HepG2 (cell line): Measurements from ENCODE around the gene ITGB2. TPM values are rescaled to one million over a fixed set of nuclear protein-coding genes. Genes with fewer than 3 reads are reported as not detected.
A peak's percentile ranks its signal among the peaks of the same experiment; 100 is the strongest.

Source experiments
- ATAC-seq: fragments of 200-7000 bp; cut with Tn5 transposase; 3 replicates; pipeline ENCODE4 v1.9.1; 2020; ENCODE audit warnings: mild to moderate bottlenecking, moderate library complexity
- BruUV-seq: library from RNA; stranded (reverse); fragments of 400-500 nt; replicated peaks from 2 replicates; lab custom pipeline; 2021; lab: Mats Ljungman, UMichigan
- CTCF ChIA-PET: fragments of 300-600 bp; formaldehyde crosslinking; extraction: SDS; loops from one replicate; lab custom pipeline; 2021; ENCODE audit warnings: low total read pairs, inconsistent platforms, low intra/inter-chr PET ratio; lab: Yijun Ruan, JAX
- POLR2A ChIA-PET: fragments of 350-600 bp; sonication (Branson Sonifier 250); formaldehyde crosslinking; loops from one replicate; lab custom pipeline; 2020; ENCODE audit warnings: antibody characterized with exemption, inconsistent platforms; lab: Yijun Ruan, JAX
- DNase-seq: peaks from one replicate; pipeline ENCODE4 v3.0.0-alpha.2; 2015; ENCODE audit warnings: low spot score
- FAIRE-seq: peaks from 3 replicates; lab custom pipeline; 2011; peaks lifted over from hg19 to GRCh38; lab: Jason Lieb, UNC
- H2AFZ ChIP-seq: one replicate; pipeline ENCODE4 v1.6.1; 2011; ENCODE audit warnings: low read length, inconsistent platforms
- H3K27ac ChIP-seq: fragments of 300-600 bp; 3 replicates; pipeline ENCODE4 v1.8.0; 2011; ENCODE audit warnings: mixed run types, mild to moderate bottlenecking, mixed read lengths, low read length, inconsistent platforms; ENCODE audit not compliant: insufficient read depth; ENCODE audit errors: extremely low read length
- H3K27me3 ChIP-seq, 2 experiments: fragments of 200-600 bp in 1 of 2; 2 replicates in 1 of 2; 3 replicates in 1 of 2; pipeline versions ENCODE4 v1.6.0 to v1.8.0; 2011; ENCODE audit warnings: low read length in 2 of 2, mild to moderate bottlenecking in 2 of 2, moderate library complexity in 2 of 2, inconsistent platforms in 1 of 2; ENCODE audit not compliant: insufficient read depth in 2 of 2, control insufficient read depth in 1 of 2
- H3K36me3 ChIP-seq, 2 experiments: fragments of 200-600 bp in 1 of 2; replicated peaks in 1 of 2; 2 replicates in 1 of 2; 3 replicates in 1 of 2; pipeline versions ENCODE4 v1.5.1 to v1.8.0; 2011; ENCODE audit warnings: low read length in 2 of 2, inconsistent platforms in 1 of 2; ENCODE audit not compliant: insufficient read depth in 2 of 2, control insufficient read depth in 1 of 2
- H3K4me1 ChIP-seq: 2 replicates; pipeline ENCODE4 v1.5.1; 2012; ENCODE audit warnings: low read length, inconsistent platforms; ENCODE audit not compliant: insufficient read depth
- H3K4me2 ChIP-seq: 2 replicates; pipeline ENCODE4 v1.6.0; 2011; ENCODE audit warnings: low read depth, low read length, inconsistent platforms
- H3K4me3 ChIP-seq, 3 experiments: fragments of 200-600 bp in 1 of 3; sonication (generic), shearing (Covaris generic) in 1 of 3; replicated peaks in 1 of 3; 2 replicates each; pipeline ENCODE4 v1.5.1; 2011 to 2016; ENCODE audit warnings: low read length in 3 of 3, inconsistent platforms in 2 of 3, low read depth in 2 of 3, mild to moderate bottlenecking in 2 of 3, control low read depth in 1 of 3, mixed read lengths in 1 of 3; ENCODE audit not compliant: insufficient read depth in 1 of 3
- H3K79me2 ChIP-seq: one replicate; pipeline ENCODE4 v1.6.1; 2011; ENCODE audit warnings: low read length, inconsistent platforms; ENCODE audit not compliant: insufficient read depth
- H3K9ac ChIP-seq: 2 replicates; pipeline ENCODE4 v1.6.0; 2011; ENCODE audit warnings: mild to moderate bottlenecking, low read depth, low read length, inconsistent platforms; ENCODE audit not compliant: insufficient read depth
- H3K9me3 ChIP-seq: 2 replicates; pipeline ENCODE4 v1.5.1; 2012; ENCODE audit warnings: mild to moderate bottlenecking, low read length
- H4K20me1 ChIP-seq: 2 replicates; pipeline ENCODE4 v1.6.0; 2011; ENCODE audit warnings: inconsistent platforms, mild to moderate bottlenecking, low read length, moderate library complexity; ENCODE audit not compliant: insufficient read depth
- DDIT3 ChIP-seq: sonication (generic); formaldehyde crosslinking; IDR thresholded peaks from 2 replicates; pipeline ENCODE4 v1.4.0; 2020; ENCODE audit warnings: mild to moderate bottlenecking, missing genetic modification reagents
- KDM1A ChIP-seq: IDR thresholded peaks from 2 replicates; pipeline ENCODE4 v1.6.1; 2016; ENCODE audit warnings: missing compliant biosample characterization
- LCORL ChIP-seq, 2 experiments: fragments of 450-650 bp in 1 of 2; sonication (generic) in 1 of 2; formaldehyde crosslinking in 1 of 2; IDR thresholded peaks; 2 replicates each; pipeline versions ENCODE4 v1.5.0 to v1.6.1; 2017 to 2020; ENCODE audit warnings: antibody characterized with exemption in 1 of 2, missing genetic modification reagents in 1 of 2
- NONO ChIP-seq, 2 experiments: fragments of 450-650 bp in 1 of 2; sonication (generic) in 1 of 2; formaldehyde crosslinking in 1 of 2; IDR thresholded peaks in 1 of 2; conservative IDR thresholded peaks in 1 of 2; 2 replicates each; pipeline versions ENCODE4 v1.6.1 to v1.8.0; 2017 to 2022; ENCODE audit warnings: mild to moderate bottlenecking in 1 of 2, missing genetic modification reagents in 1 of 2, moderate library complexity in 1 of 2
- PAWR ChIP-seq: sonication (generic); formaldehyde crosslinking; IDR thresholded peaks from 2 replicates; pipeline ENCODE4 v1.4.0; 2020; ENCODE audit warnings: missing genetic modification reagents, mild to moderate bottlenecking, borderline replicate concordance
- PRMT3 ChIP-seq: sonication (generic); formaldehyde crosslinking; IDR thresholded peaks from 2 replicates; pipeline ENCODE4 v1.8.1; 2022; ENCODE audit warnings: low read depth, mild to moderate bottlenecking, moderate library complexity, missing genetic modification reagents, borderline replicate concordance
- RAD21 ChIP-seq: fragments of 450-650 bp; formaldehyde crosslinking; IDR thresholded peaks from 2 replicates; pipeline ENCODE4 v1.5.0; 2020; ENCODE audit warnings: mild to moderate bottlenecking
- RXRB ChIP-seq: IDR thresholded peaks from 2 replicates; pipeline ENCODE4 v1.6.1; 2016; ENCODE audit warnings: borderline replicate concordance, missing genetic modification reagents, missing compliant biosample characterization
- SIN3A ChIP-seq: IDR thresholded peaks from 2 replicates; pipeline ENCODE4 v1.6.1; 2011; ENCODE audit warnings: low read depth, mild to moderate bottlenecking, control low read depth, low read length, borderline replicate concordance
- SMC3 ChIP-seq: IDR thresholded peaks from 2 replicates; pipeline ENCODE4 v1.6.1; 2011; ENCODE audit warnings: low read length, improper control_type of control experiment
- TFE3 ChIP-seq: IDR thresholded peaks from 2 replicates; pipeline ENCODE4 v1.6.1; 2016
- YEATS2 ChIP-seq: sonication (generic); formaldehyde crosslinking; IDR thresholded peaks from 2 replicates; pipeline ENCODE4 v1.4.0; 2020; ENCODE audit warnings: missing genetic modification reagents, borderline replicate concordance
- ZBTB25 ChIP-seq: IDR thresholded peaks from 2 replicates; pipeline ENCODE4 v1.6.1; 2018; ENCODE audit warnings: missing genetic modification reagents
- ZBTB7B ChIP-seq: sonication (generic); formaldehyde crosslinking; IDR thresholded peaks from 2 replicates; pipeline ENCODE4 v1.4.0; 2020; ENCODE audit warnings: missing genetic modification reagents
- ZKSCAN5 ChIP-seq: sonication (generic); formaldehyde crosslinking; IDR thresholded peaks from 2 replicates; pipeline ENCODE4 v1.5.1; 2020; ENCODE audit warnings: mild to moderate bottlenecking, missing genetic modification reagents
- ZNF160 ChIP-seq: sonication (generic); formaldehyde crosslinking; IDR thresholded peaks from 2 replicates; pipeline ENCODE4 v1.8.0; 2022; ENCODE audit warnings: mild to moderate bottlenecking, inconsistent platforms, missing genetic modification reagents
- ZNF260 ChIP-seq: sonication (generic); formaldehyde crosslinking; IDR thresholded peaks from 2 replicates; pipeline ENCODE4 v1.4.0; 2020; ENCODE audit warnings: missing genetic modification reagents, low read depth, mild to moderate bottlenecking, borderline replicate concordance
- ZNF430 ChIP-seq: sonication (generic); formaldehyde crosslinking; IDR thresholded peaks from 2 replicates; pipeline ENCODE4 v1.9.0; 2021; ENCODE audit warnings: mild to moderate bottlenecking, missing genetic modification reagents
- ZNF501 ChIP-seq: sonication (generic); formaldehyde crosslinking; IDR thresholded peaks from 2 replicates; pipeline ENCODE4 v1.5.1; 2020; ENCODE audit warnings: mild to moderate bottlenecking, moderate library complexity, missing genetic modification reagents
- ZSCAN21 ChIP-seq: sonication (generic); formaldehyde crosslinking; IDR thresholded peaks from 2 replicates; pipeline ENCODE4 v1.8.0; 2022; ENCODE audit warnings: mild to moderate bottlenecking, missing genetic modification reagents, moderate library complexity, borderline replicate concordance
- WGBS: methylation state at CpG from one replicate; pipeline ENCODE4 v1.1.6; 2017; ENCODE audit warnings: low lambda C conversion rate; 5-methylcytosine and 5-hydroxymethylcytosine counted together
- in situ Hi-C: cut with HindIII; loops from 2 replicates; pipeline ENCODE4 v1.10.0; 2017; ENCODE audit warnings: low pct_unique_long_range_greater_than_20kb; ENCODE audit not compliant: extremely low pct_ligation_motif_present
- intact Hi-C: fragments of 100-400 bp; cut with micrococcal nuclease; formaldehyde crosslinking; loops from one replicate; pipeline ENCODE4 v1.10.0; 2022; ENCODE audit not compliant: unreplicated experiment
- polyA plus RNA-seq, 8 experiments: library from polyadenylated mRNA; depleted of rRNA in 3 of 8; stranded (reverse) in 7 of 8; unstranded in 1 of 8; fragments of >200 nt; fragmentation: Illumina TruSeq in 4 of 8; extraction: Trizol in 4 of 8; gene quantifications; 2 replicates each; pipeline versions ENCODE4 v1.2.1 to v1.2.3, GENCODE V29; 2011 to 2016; ENCODE audit warnings: low read depth in 4 of 8, missing spikeins in 1 of 8, mixed read lengths in 1 of 8; ENCODE audit not compliant: insufficient read depth in 1 of 8
- total RNA-seq, 5 experiments: library from RNA; depleted of rRNA; stranded (reverse); fragments of >200 nt; fragmentation: Illumina TruSeq; extraction: Trizol; gene quantifications; 2 replicates each; pipeline ENCODE4 v1.2.3, GENCODE V29; 2016; ENCODE audit warnings: low read depth in 1 of 5

Gene ITGB2
- total and polyA plus RNA-seq, 2 of the 13 experiments (the other 11 are each of a cell fraction or from before 2014, with no cell fraction given): 4.2 to 18.0 TPM

GRCh38 chr21:44892536-44893277, 28.0 kb downstream of the ITGB2 start:
- Histone ChIP-seq H3K27ac (no peak overlapping the region), H4K20me1 (no peaks in the 10 kb centered on the region), H3K9ac (no peak overlapping the region), H3K27me3 (peaks cover 3 to 7% of the 10 kb centered on the region in 2 experiments; a peak in 2 of 5 replicates), H3K4me1 (peaks cover 74% of the 10 kb centered on the region), H3K79me2 (no peaks in the 10 kb centered on the region), H3K4me2 (no peak overlapping the region), H2AFZ (no peak overlapping the region), H3K4me3 (no peak overlapping the region), H3K36me3 (no peaks in the 10 kb centered on the region), H3K9me3 (no peaks in the 10 kb centered on the region)
- ChIA-PET CTCF (interaction anchor here (1.2 to 1.5 kb wide), 3 partner anchors 17 to 40 kb away, joined by 3 to 8 read pairs (median 6); no protein-coding TSS in a partner anchor), POLR2A (interaction anchor here (0.9 kb wide), 1 partner anchor 20 kb away, joined by 3 read pairs; no protein-coding TSS in a partner anchor)
- DNase-seq (no peak), FAIRE-seq (peak; percentile 64), ATAC-seq (peak; percentile 67)
- in situ Hi-C loops: no loop called here
- WGBS: 38% methylated on average over 9 of the region's 15 CpGs
- intact Hi-C loops: loop anchor here (1.0 to 5.0 kb wide), 2 partner anchors 15 to 90 kb away; partner anchors contain the start of gene UBE2G2
- BruUV-seq: no TSS peak
- no peak for TF ChIP-seq LCORL (IDR thresholded peaks at IDR 0.05)
- TF ChIP-seq LCORL (CRISPR knock-in tag; IDR thresholded peaks at IDR 0.05): 0 out of 2 replicates have a peak, but pooled peaks have one; percentile 32
- peak; percentile 52 for TF ChIP-seq SMC3
- TF ChIP-seq NONO (IDR thresholded peaks at IDR 0.05): no peak
- no peak for TF ChIP-seq NONO (CRISPR knock-in tag; conservative IDR thresholded peaks at IDR 0.05)
- TF ChIP-seq SIN3A: no peak
- peak; percentile 59 for TF ChIP-seq ZNF501
- no peak for TF ChIP-seq PRMT3 (CRISPR knock-in tag)
- 0 out of 2 replicates have a peak, but pooled peaks have one; percentile 28 for TF ChIP-seq ZBTB25
- TF ChIP-seq RXRB: peak; percentile 60; the same call in 1 of the 2 replicates
- TF ChIP-seq RAD21 (CRISPR knock-in tag): peak; percentile 73
- no peak for TF ChIP-seq ZNF160 (CRISPR knock-in tag)
- TF ChIP-seq PAWR (CRISPR knock-in tag): no peak
- TF ChIP-seq DDIT3: no peak
- TF ChIP-seq ZBTB7B (CRISPR knock-in tag): no peak
- TF ChIP-seq TFE3 (CRISPR knock-in tag): no peak
- peak; percentile 34; the same call in 1 of the 2 replicates for TF ChIP-seq YEATS2 (CRISPR knock-in tag)
- TF ChIP-seq KDM1A (CRISPR knock-in tag): peak; percentile 26; the same call in 1 of the 2 replicates
- no peak for TF ChIP-seq ZNF430
- no peak for TF ChIP-seq ZKSCAN5
- TF ChIP-seq ZSCAN21 (CRISPR knock-in tag): no peak
- no peak for TF ChIP-seq ZNF260 (CRISPR knock-in tag)
